Measurements from ENCODE around the gene ZDHHC16.

DNA sequence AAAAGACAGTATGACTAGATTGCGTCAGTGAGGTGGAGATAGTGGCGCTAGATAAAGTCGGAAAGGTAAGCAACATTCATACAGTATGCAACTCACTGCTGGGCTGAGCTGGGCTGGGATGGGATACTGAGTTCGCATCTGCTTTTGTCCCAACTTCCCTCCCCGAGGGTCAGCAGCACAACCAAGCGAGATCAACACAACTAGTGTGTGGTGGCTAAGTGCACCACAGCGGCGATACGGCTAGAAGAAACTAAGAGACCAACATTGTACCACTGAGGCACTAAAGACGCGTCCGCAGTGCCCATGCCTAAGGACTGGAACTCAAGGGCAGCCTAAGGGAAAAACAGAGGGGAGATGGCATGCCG is 636 bp upstream of the ZDHHC16 start:
- TF ChIP-seq POLR2A (IDR thresholded peaks at IDR 0.05) (no peak), EP300 (IDR thresholded peaks at IDR 0.05) (no peak)
- TF ChIP-seq, protein P1, sequence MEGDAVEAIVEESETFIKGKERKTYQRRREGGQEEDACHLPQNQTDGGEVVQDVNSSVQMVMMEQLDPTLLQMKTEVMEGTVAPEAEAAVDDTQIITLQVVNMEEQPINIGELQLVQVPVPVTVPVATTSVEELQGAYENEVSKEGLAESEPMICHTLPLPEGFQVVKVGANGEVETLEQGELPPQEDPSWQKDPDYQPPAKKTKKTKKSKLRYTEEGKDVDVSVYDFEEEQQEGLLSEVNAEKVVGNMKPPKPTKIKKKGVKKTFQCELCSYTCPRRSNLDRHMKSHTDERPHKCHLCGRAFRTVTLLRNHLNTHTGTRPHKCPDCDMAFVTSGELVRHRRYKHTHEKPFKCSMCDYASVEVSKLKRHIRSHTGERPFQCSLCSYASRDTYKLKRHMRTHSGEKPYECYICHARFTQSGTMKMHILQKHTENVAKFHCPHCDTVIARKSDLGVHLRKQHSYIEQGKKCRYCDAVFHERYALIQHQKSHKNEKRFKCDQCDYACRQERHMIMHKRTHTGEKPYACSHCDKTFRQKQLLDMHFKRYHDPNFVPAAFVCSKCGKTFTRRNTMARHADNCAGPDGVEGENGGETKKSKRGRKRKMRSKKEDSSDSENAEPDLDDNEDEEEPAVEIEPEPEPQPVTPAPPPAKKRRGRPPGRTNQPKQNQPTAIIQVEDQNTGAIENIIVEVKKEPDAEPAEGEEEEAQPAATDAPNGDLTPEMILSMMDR (IDR thresholded peaks at IDR 0.05) = no peak

Data from upper lobe of left lung (tissue), 4 donors.